HCT116 (cell line): ENCODE measurements around the gene CAMK2D. TPM values are rescaled to one million over a fixed set of nuclear protein-coding genes. Genes with fewer than 3 reads are reported as not detected.

ENCODE experiments used
- ATAC-seq: fragments of 200-7000 bp; cut with Tn5 transposase; 2 replicates; pipeline ENCODE4 v1.9.1; 2020; ENCODE audit warnings: mild to moderate bottlenecking, moderate library complexity
- BruUV-seq: library from RNA; stranded (reverse); fragments of 400-500 nt; replicated peaks from 2 replicates; lab custom pipeline; 2021; lab: Mats Ljungman, UMichigan
- CTCF ChIA-PET: fragments of 300-600 bp; sonication (Branson Sonifier 250); formaldehyde crosslinking; loops from one replicate; lab custom pipeline; 2021; ENCODE audit warnings: antibody characterized with exemption; lab: Charles Lee
- POLR2A ChIA-PET: fragments of 300-600, 350-600 bp; sonication (Branson Sonifier 250); formaldehyde crosslinking; loops from one replicate; lab custom pipeline; 2021; ENCODE audit warnings: antibody characterized with exemption; lab: Charles Lee
- RAD21 ChIA-PET, 2 experiments: fragments of 300-600 bp; sonication (Branson Sonifier 250); formaldehyde crosslinking; loops; one replicate each; lab custom pipeline; 2023; ENCODE audit warnings: low total read pairs in 2 of 2; ENCODE audit not compliant: uncharacterized antibody in 2 of 2, unreplicated experiment in 2 of 2, low non-redundant PET in 1 of 2; lab: Charles Lee
- DNase-seq: peaks from one replicate; pipeline ENCODE4 v3.0.0-alpha.2; 2010; ENCODE audit warnings: low read depth, low spot score
- H2AFZ ChIP-seq: fragments of 200-600 bp; shearing (Covaris generic), sonication (generic); 2 replicates; pipeline ENCODE4 v1.6.1; 2017; ENCODE audit warnings: low read depth, mixed run types, mixed read lengths, antibody characterized with exemption, low read length; ENCODE audit not compliant: poor library complexity, severe bottlenecking
- H3K27ac ChIP-seq: 2 replicates; pipeline ENCODE4 v1.5.1; 2012; ENCODE audit warnings: low read depth, low read length
- H3K27me3 ChIP-seq: fragments of 200-600 bp; sonication (generic); 2 replicates; pipeline ENCODE4 v1.6.1; 2016; ENCODE audit warnings: mixed run types, low read length, mixed read lengths; ENCODE audit not compliant: insufficient read depth
- H3K36me3 ChIP-seq, 2 experiments: fragments of 200-500 bp in 1 of 2; fragments of 200-600 bp in 1 of 2; sonication (Bioruptor generic) in 1 of 2; sonication (generic) in 1 of 2; 2 replicates each; pipeline versions ENCODE4 v1.5.1 to v1.6.1; 2014 to 2016; ENCODE audit warnings: low read length in 2 of 2, inconsistent platforms in 1 of 2, mixed read lengths in 1 of 2, mixed run types in 1 of 2; ENCODE audit not compliant: insufficient read depth in 2 of 2, control insufficient read depth in 1 of 2
- H3K4me1 ChIP-seq, 2 experiments: fragments of 200-600 bp in 1 of 2; sonication (generic) in 1 of 2; 2 replicates each; pipeline versions ENCODE4 v1.5.1 to v1.6.1; 2012 to 2017; ENCODE audit warnings: low read length in 2 of 2, inconsistent platforms in 1 of 2, mild to moderate bottlenecking in 1 of 2, mixed read lengths in 1 of 2, mixed run types in 1 of 2, moderate library complexity in 1 of 2; ENCODE audit not compliant: insufficient read depth in 2 of 2, control insufficient read depth in 1 of 2
- H3K4me2 ChIP-seq: fragments of 200-600 bp; sonication (generic); 2 replicates; pipeline ENCODE4 v1.6.1; 2017; ENCODE audit warnings: mixed run types, low read length, mixed read lengths
- H3K4me3 ChIP-seq, 2 experiments: fragments of 200-600 bp in 1 of 2; sonication (generic) in 1 of 2; replicated peaks in 1 of 2; 2 replicates each; pipeline ENCODE4 v1.5.1; 2011 to 2016; ENCODE audit warnings: low read length in 2 of 2, control low read depth in 1 of 2, low read depth in 1 of 2, mild to moderate bottlenecking in 1 of 2, mixed read lengths in 1 of 2, mixed run types in 1 of 2
- H3K79me2 ChIP-seq: fragments of 200-600 bp; sonication (generic); 2 replicates; pipeline ENCODE4 v1.6.1; 2017; ENCODE audit warnings: mild to moderate bottlenecking, mixed run types, low read length, moderate library complexity, mixed read lengths; ENCODE audit not compliant: insufficient read depth
- H3K9ac ChIP-seq: fragments of 200-600 bp; sonication (generic); 2 replicates; pipeline ENCODE4 v1.6.1; 2016; ENCODE audit warnings: low read length, mixed read lengths
- H3K9me2 ChIP-seq: fragments of 200-600 bp; sonication (generic), shearing (Covaris generic); 2 replicates; pipeline ENCODE4 v1.6.1; 2017; ENCODE audit warnings: mixed run types, mild to moderate bottlenecking, moderate library complexity; ENCODE audit not compliant: insufficient read depth
- H3K9me3 ChIP-seq, 2 experiments: fragments of 200-500 bp in 1 of 2; fragments of 200-600 bp in 1 of 2; sonication (Bioruptor generic) in 1 of 2; sonication (generic) in 1 of 2; 2 replicates each; pipeline ENCODE4 v1.6.1; 2014 to 2017; ENCODE audit warnings: low read length in 2 of 2, mixed read lengths in 2 of 2, inconsistent platforms in 1 of 2, low read depth in 1 of 2, mild to moderate bottlenecking in 1 of 2, mixed run types in 1 of 2, moderate library complexity in 1 of 2; ENCODE audit not compliant: control insufficient read depth in 1 of 2, insufficient read depth in 1 of 2
- H4K20me1 ChIP-seq: fragments of 200-600 bp; sonication (generic), shearing (Covaris generic); 2 replicates; pipeline ENCODE4 v1.6.1; 2017; ENCODE audit warnings: mixed run types, mild to moderate bottlenecking, moderate library complexity; ENCODE audit not compliant: insufficient read depth
- ELF1 ChIP-seq: IDR thresholded peaks from 2 replicates; pipeline ENCODE4 v1.6.1; 2012; ENCODE audit warnings: low read depth, borderline replicate concordance
- EZH2phosphoT487 ChIP-seq: fragments of 200-600 bp; IDR thresholded peaks from 2 replicates; pipeline ENCODE4 v1.6.1; 2018; ENCODE audit warnings: antibody characterized with exemption, borderline replicate concordance
- FOSL1 ChIP-seq: IDR thresholded peaks from 2 replicates; pipeline ENCODE4 v1.6.1; 2012; ENCODE audit warnings: low read depth
- ZFX ChIP-seq: fragments of 450-650 bp; IDR thresholded peaks from 2 replicates; pipeline ENCODE4 v1.6.1; 2017
- intact Hi-C: fragments of 100-400 bp; cut with micrococcal nuclease; formaldehyde crosslinking; loops from 2 replicates; pipeline ENCODE4 v1.10.0; 2022
- total RNA-seq: library from RNA; stranded (reverse); gene quantifications from one replicate; pipeline ENCODE4 v1.2.1, GENCODE V29; 2021; ENCODE audit not compliant: unreplicated experiment
- TF ChIP-seq, protein P1 (sequence below): IDR thresholded peaks from 2 replicates; pipeline ENCODE4 v1.6.1; 2012

Gene CAMK2D
- total RNA-seq, 1 experiment from 2014 or later, result 67.0 TPM

GRCh38 chr4:113440371-113440770 is 321.2 kb downstream of the CAMK2D start:
- no peak overlapping the region for H2AFZ ChIP-seq
- H3K27ac ChIP-seq, result no peak overlapping the region
- H3K9me3 ChIP-seq, result no peaks in the 10 kb centered on the region
- RAD21 ChIA-PET, result no interaction called here
- ATAC-seq (no peak), DNase-seq (no peak)
- POLR2A ChIA-PET, result interaction anchor here (0.7 kb wide), 1 partner anchor 28 kb away, joined by 3 read pairs; no protein-coding TSS in a partner anchor
- H3K79me2 ChIP-seq, result no peaks in the 10 kb centered on the region
- H3K9me2 ChIP-seq, result no peaks in the 10 kb centered on the region
- no peaks in the 10 kb centered on the region for H3K36me3 ChIP-seq
- H3K27me3 ChIP-seq, result no peaks in the 10 kb centered on the region
- H3K9ac ChIP-seq, result no peak overlapping the region
- no peak overlapping the region for H3K4me3 ChIP-seq
- no peaks in the 10 kb centered on the region for H4K20me1 ChIP-seq
- no TSS peak for BruUV-seq
- intact Hi-C loops, result no loop called here
- peaks cover 44 to 56% of the 10 kb centered on the region in 2 experiments for H3K4me1 ChIP-seq
- TF ChIP-seq ZFX, result no peak
- TF ChIP-seq, all 23 proteins: peak for 0
- CTCF ChIA-PET, result no interaction called here
- H3K4me2 ChIP-seq, result no peak overlapping the region

DNA sequence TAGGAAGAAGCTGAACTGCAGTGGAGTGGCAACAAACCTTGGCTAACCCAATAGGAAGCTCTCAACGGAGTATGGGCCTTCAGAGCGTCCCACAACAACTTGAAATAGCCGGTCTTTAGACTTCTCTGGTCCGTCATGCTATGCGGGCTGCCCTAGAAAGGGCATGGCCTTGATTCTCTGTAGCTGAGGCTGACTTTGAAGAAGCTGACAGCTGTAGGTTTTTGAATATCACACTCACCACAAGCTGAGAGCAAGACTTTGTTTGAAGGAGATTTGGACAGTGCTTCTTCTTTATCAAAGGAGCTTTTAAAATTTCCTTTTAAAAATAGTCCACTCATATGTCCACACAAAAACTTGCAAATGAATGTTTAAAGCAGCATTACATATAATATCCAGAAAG is 322.9 kb downstream of the CAMK2D start:
- ChIA-PET CTCF (no interaction called here), POLR2A (no interaction called here), RAD21 (no interaction called here)
- peaks cover 40 to 56% of the 10 kb centered on the region in 2 experiments for H3K4me1 ChIP-seq
- H3K9ac ChIP-seq, result no peak overlapping the region
- H2AFZ ChIP-seq, result no peak overlapping the region
- DNase-seq (no peak), ATAC-seq (no peak)
- H3K4me3 ChIP-seq, result no peak overlapping the region
- H3K9me2 ChIP-seq, result no peaks in the 10 kb centered on the region
- TF ChIP-seq, protein P1, sequence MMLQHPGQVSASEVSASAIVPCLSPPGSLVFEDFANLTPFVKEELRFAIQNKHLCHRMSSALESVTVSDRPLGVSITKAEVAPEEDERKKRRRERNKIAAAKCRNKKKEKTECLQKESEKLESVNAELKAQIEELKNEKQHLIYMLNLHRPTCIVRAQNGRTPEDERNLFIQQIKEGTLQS, result no peak
- TF ChIP-seq ELF1 (no peak), FOSL1 (no peak), EZH2phosphoT487 (no peak)
- no peaks in the 10 kb centered on the region for H3K27me3 ChIP-seq
- H4K20me1 ChIP-seq, result no peaks in the 10 kb centered on the region
- no peaks in the 10 kb centered on the region for H3K79me2 ChIP-seq
- no TSS peak for BruUV-seq
- intact Hi-C loops, result no loop called here
- H3K4me2 ChIP-seq, result no peak overlapping the region
- H3K9me3 ChIP-seq, result no peaks in the 10 kb centered on the region
- no peaks in the 10 kb centered on the region for H3K36me3 ChIP-seq
- no peak overlapping the region for H3K27ac ChIP-seq
